Skin epidermis (tissue), 12 donors: ENCODE measurements around the gene BCS1L.
"Not testable (repeated sequence)": the region's sequence is repeated elsewhere in the genome, so short reads cannot be mapped to it uniquely, and the experiment has no call there.

Experiments used
- H3K27ac ChIP-seq, 21 experiments: fragments of 200-600 bp; sonication (generic) in 11 of 21; one replicate each; pipeline ENCODE4 v1.5.0; 2020; ENCODE audit warnings: mild to moderate bottlenecking in 3 of 21, inconsistent platforms in 2 of 21, moderate library complexity in 2 of 21
- H3K4me3 ChIP-seq, 7 experiments: fragments of 200-600 bp; sonication (generic) in 2 of 7; one replicate each; pipeline ENCODE4 v1.5.0; 2020; ENCODE audit warnings: inconsistent platforms in 2 of 7, mild to moderate bottlenecking in 2 of 7, moderate library complexity in 1 of 7

The BCS1L gene

DNA sequence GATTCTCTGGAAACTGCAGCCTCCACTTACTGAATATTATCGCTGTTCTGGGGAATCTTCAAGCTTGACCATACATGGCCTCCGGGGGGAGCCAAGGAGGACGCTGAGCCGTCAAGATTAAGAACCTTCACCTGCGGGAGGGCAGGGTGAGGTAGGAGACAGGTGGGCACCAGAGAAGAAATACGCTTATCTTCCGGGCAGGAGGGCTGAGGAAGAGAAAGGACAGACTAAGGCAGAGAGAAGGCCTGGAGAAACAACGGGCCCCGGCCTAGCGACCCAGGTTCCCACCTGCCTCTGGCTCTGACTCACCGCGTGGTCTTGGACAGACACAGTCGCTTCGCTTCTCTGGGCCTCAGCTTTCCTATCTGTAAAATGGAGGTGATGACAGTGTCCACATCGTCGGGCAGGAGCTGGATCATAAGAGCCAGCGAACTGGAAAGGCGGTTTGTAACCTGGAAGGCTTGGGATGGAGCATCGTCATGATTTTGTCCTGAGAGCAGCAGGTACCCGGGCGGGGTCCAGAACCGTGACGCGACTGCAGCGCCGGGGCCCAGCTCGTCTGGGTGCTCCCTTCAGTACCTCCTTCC is 719 bp upstream of the BCS1L start:
- H3K27ac ChIP-seq = peak overlapping the region in 20 of 21 experiments; percentile 38 to 86 (median 78)
- peak overlapping the region; percentile 63 to 95 (median 84) for H3K4me3 ChIP-seq

DNA sequence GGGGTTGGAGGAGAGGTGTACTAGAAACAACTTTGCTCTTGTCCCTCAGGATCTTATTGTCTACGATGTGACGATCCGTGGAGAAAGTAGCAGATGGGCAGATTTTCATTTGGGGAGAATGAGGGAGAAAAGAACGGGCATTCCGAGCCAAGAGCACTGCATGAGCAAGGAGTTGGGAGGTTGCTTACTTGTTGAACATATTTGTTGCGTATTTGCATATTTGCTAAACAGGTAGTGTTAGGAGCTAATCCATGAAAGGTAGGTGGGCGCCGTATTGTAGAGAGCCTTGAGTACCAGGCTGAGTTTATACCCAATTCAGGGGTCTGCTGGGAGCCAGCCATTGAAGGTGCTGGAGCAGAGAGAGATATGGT is 490 bp downstream of the BCS1L start:
- Histone ChIP-seq H3K4me3 (peak overlapping the region; percentile 63 to 95 (median 84)), H3K27ac (peak overlapping the region in 18 of 21 experiments; percentile 38 to 86 (median 78))

DNA sequence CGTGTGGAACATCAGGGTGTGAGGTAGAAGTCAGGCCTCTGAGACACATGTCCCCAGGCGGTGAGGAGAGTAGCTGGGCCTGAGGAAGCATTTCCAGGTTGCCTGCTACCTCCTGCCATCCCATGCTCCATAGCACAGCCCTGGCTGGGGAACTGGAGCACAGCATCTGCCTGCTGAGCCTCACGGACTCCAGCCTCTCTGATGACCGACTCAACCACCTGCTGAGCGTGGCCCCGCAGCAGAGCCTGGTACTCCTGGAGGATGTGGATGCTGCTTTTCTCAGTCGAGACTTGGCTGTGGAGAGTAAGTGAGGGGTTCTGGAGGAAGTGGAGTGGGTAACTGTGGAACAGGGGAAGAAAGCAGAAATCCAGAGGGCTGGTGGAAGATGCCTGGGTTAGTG is 2.9 kb downstream of the BCS1L start:
- no peak overlapping the region for H3K4me3 ChIP-seq
- H3K27ac ChIP-seq = no peak overlapping the region

DNA sequence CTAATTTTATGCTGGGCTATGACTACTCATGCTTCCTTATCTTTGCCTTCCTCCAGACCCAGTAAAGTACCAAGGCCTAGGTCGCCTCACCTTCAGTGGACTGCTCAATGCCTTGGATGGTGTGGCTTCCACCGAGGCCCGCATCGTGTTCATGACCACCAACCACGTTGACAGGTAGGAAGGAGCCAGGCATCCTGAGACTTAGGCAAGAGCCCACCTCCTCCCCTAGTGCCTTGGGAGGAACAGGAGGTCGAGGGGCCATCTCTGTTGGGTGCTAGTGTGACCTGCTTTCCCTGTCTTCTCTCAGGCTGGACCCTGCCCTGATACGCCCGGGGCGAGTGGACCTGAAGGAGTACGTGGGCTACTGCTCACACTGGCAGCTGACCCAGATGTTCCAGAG is 3.3 kb downstream of the BCS1L start:
- Histone ChIP-seq H3K4me3 (no peak overlapping the region), H3K27ac (no peak overlapping the region)

DNA sequence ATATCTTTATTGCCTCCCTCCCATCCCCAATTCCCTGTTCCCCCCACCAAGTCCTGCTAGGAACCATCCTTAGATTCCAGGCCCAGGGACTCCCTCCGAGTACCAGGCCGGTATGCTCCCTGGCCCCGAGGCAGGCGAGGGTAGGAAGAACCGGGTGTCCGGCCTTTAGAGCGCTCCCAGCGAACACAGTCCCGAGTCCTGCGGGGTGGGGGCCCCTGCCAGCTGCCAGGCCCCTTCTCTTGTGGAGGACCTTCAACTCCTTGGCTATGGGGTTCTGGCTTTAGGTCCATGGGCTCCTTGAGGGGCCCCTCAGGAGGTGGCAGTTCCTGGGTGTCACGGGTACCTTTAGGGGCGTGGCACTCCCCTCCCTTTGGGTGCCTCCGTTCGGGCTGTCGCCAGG is 4.4 kb downstream of the BCS1L start:
- Histone ChIP-seq H3K4me3 (no peak overlapping the region), H3K27ac (no peak overlapping the region)

DNA sequence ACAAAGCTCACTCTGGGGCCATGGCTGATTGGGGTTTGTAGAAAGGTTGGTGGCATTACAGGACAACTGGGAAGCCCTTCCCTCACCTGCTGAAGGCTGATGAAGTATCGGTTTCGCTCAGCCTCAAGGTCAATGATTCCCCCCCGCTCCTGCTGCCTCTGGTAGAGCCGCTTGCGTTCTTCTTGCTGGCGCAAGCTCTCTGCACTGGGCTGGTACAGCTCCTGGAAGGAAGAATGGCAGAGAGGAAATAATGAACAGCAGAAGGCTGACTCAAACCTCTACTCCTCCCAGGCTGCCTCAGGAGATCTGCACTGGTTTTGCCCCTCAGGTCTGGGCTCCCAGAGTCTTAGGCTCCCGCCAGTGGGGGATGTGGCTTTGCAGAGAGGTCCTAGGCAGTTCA is 5.2 kb downstream of the BCS1L start:
- Histone ChIP-seq H3K4me3 (no peak overlapping the region), H3K27ac (no peak overlapping the region)

DNA sequence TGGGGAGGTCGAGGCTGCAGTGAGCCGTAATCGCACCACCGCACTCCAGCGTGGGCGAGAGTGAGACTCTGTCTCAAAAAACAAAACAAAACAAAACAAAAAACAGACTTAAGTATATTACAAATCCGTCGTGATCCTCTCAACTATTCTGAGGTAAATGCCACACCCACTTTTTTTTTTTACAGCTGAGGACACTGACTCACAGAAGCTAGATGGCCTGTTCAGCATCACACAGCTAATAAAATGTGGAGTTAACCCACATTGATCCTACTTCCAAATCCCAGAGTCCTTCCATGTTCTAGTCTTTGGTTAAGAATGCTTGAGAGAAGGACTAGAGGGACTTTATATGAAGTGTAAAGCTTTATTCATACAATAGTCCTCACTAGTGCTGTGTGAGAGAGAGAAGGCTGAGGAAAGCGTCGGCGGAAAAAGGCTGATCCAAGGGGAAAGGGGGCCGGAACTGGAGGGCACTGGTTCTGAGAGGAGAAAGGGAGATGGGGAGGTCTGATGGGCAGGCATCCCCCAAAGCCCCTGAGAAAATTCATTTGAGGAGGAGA is 11.7 kb downstream of the BCS1L start:
- H3K27ac ChIP-seq = peak overlapping the region; percentile 25 to 89 (median 82)
- H3K4me3 ChIP-seq = peak overlapping the region; percentile 57 to 88 (median 63)

DNA sequence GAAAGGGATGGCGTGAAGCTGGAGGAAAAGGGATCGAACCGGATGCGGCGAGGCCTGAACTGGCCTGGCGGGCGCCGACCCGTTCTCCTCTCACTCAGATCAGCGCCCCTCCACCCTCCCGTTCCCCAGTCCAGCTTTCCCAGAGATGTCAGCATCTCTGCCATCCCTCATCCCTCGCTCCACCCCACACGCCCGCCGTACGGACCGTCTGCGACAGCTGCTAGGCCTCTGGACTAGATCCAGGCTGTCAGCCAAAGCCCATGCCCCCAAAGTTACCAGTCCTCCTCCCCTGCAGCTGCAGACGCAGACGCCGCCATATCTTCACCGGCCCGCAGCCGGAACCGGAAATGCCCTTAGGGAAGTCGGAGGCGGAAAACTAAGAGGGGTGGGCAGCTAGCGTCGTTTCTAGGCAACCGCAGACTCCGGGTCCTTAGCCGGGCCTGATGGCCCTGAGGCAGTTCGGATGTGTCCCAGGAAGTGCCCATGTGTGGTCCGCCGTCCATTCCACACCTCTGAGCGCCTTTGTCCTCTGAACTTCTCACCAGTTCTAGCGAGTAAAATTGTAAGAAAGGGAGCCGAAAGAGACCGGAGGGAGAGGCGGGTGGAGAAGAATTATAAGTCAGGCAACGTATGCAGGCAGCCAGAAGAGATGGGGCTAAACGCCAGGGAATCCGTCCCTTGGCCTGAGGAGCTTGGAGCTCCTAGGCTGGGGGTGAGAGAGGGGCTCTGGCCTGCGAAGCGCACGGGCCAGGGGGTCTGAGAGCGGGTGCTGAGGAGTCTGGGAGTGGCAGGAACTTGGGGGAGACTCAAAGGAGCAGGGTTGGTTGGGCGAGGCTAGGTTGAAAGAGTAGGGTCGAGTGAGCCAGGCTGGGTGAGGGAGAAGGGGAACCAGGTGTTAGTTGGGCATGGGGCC is 12.4 kb downstream of the BCS1L start, which contains the start of the genes RNF25 and STK36:
RNF25 (minus strand) TSS at position 349 of the 913 bp plus-strand sequence; CDS start at position 317, 32 bp downstream.
STK36 (plus strand) TSS at position 433 of the 913 bp plus-strand sequence. CDS start 744 bp downstream, outside the sequence.
- Histone ChIP-seq H3K4me3 (peak within 1 kb of the TSS; percentile 57 to 88 (median 63)), H3K27ac (peak within 1 kb of the TSS; percentile 25 to 89 (median 82))

DNA sequence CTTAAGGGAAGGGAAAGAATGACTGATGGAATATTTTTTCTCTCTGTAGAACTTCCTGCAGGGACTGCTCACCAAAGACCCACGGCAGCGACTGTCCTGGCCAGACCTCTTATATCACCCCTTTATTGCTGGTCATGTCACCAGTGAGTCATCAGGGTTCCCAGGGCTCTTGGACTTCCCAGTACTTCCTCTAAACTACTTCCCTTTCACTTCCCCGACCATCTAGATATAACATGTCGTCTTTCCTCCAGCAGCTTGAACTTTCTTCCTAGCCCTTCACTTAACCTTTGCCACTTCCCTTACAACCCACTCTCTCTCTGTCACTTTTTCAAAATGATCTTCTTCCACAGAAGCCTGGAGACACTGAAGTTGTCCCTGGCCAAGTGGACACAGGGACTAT is 19.6 kb downstream of the BCS1L start:
- H3K27ac ChIP-seq = no peak overlapping the region

DNA sequence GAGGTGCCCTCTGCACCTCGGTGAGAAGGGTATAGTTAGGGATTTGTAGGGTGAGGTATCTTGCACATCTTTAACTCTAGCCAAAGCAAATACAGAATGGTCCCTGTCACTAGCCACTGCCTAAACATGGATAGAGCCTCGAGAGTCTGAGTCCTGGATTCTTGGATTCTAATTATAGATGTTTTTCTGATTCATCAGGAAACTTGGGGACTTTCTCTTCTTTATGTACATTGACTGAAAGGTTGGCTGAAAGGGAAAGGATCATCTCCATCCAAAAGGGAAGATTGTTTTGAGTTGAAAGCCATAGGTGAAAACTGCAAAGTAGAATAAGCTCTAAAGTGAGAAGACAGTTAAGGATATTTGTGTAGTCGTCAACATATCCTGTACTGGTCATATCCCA is 20.6 kb downstream of the BCS1L start:
- Histone ChIP-seq H3K4me3 (no peak overlapping the region), H3K27ac (no peak overlapping the region)

More for the DNA sequence above, 19.6 kb downstream of the BCS1L start:
- H3K4me3 ChIP-seq = no peak overlapping the region

DNA sequence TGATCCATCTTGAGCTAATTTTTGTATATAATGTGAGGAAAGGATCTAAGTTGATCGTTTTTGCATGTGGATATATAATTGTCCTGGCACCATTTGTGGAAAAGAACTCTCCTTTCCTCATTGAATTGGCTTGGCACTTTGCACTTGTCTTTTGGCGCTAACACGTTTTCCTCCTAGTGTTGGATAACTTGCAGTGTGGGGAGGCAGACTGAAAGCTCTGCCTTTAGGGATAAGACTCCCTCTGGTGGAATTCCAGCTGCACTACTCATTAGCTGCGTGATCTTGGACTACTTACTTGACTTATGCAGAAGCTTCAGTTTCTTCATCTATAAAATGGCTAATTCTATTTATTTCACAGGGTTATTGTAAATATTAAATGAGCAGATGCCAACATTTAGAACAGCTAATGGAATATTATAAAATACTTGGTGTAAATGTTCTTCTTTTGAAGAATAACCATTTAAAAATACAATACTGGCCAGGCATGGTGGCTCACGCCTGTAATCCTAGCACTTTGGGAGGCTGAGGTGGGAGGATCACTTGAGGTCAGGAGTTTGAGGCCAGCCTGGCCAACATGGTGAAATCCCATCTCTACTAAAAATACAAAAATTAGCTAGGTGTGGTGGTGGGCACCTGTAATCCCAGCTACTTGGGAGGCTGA is 28.0 kb downstream of the BCS1L start:
- not testable (repeated sequence) for H3K27ac ChIP-seq

DNA sequence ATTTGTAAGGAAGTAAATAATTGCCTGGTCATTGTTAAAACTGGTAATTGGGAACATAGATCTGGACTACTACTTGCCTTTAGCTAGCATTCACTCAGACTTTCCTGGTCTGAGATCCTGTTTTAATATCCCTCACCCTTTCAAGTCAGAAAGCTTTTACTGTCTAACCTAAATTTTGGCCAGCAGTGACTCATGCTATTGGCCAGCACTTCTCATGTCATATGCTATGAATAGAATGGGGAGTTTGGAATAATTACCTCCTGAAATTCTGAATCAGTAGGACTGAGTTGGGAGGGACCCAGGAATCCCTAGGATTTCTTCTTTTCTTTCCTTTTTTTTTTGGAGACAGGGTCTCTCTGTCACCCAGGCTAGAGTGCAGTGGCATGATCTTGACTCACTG is 31.8 kb downstream of the BCS1L start:
- no peak overlapping the region for H3K4me3 ChIP-seq
- peak overlapping the region in 1 of 21 experiments; percentile 1 for H3K27ac ChIP-seq

More for the DNA sequence above, 28.0 kb downstream of the BCS1L start:
- not testable (repeated sequence) for H3K4me3 ChIP-seq

DNA sequence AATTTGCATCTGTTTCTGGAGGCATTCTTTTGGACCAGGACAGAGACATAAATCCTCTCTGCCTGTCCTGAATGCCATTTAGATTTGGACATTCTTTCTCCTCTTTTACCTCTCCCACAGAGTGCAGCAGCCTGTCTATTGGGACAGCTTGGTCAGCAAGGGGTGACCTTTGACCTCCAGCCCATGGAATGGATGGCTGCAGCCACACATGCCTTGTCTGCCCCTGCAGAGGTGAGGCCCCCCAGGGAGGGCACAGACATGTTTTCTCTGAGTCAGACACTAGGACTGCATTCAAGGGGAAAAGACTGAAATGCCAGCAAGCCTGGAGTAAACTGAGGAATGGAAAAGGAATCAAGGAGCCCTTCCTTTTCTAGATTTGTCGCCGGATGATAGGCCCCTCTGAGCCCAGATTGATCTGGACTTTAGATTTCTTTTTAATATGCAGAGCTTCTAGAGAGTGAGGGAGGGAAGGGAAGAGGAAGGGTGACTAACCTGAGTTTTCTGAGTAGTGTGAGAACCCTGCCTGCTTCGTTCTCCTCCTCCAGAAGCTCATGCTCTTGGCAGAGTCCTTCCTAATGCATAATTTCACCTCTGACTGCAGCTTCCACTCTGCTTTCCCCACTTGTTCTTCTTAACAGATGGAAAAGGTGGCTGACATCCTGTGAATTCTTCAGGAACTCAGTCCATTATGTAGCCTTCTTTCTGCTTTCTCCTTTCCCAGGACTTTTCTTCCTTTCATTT is 35.1 kb downstream of the BCS1L start:
- Histone ChIP-seq H3K4me3 (no peak overlapping the region), H3K27ac (no peak overlapping the region)

DNA sequence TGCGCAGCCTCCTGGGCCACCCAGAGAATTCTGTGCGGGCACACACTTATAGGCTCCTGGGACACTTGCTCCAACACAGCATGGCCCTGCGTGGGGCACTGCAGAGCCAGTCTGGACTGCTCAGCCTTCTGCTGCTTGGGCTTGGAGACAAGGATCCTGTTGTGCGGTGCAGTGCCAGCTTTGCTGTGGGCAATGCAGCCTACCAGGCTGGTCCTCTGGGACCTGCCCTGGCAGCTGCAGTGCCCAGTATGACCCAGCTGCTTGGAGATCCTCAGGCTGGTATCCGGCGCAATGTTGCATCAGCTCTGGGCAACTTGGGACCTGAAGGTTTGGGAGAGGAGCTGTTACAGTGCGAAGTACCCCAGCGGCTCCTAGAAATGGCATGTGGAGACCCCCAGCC is 39.4 kb downstream of the BCS1L start:
- no peak overlapping the region for H3K27ac ChIP-seq
- H3K4me3 ChIP-seq = no peak overlapping the region

DNA sequence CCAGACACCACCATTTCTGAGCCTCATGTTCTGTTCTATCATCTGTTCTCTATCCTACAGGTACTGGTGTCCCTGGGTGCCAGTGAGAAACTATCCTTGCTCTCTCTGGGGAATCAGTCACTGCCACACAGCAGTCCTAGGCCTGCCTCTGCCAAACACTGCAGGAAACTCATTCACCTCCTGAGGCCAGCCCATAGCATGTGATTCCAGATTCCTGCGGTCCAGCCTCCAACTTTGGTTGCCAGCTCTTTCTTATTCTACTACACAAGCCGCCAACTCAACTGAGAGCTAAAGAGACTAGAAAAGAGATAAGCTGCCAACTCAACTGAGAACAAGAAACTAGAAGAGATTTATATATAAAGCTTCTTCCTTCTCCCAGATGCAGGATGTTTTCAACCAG is 42.3 kb downstream of the BCS1L start:
- H3K4me3 ChIP-seq = no peak overlapping the region
- peak overlapping the region in 1 of 21 experiments; percentile 41 for H3K27ac ChIP-seq

DNA sequence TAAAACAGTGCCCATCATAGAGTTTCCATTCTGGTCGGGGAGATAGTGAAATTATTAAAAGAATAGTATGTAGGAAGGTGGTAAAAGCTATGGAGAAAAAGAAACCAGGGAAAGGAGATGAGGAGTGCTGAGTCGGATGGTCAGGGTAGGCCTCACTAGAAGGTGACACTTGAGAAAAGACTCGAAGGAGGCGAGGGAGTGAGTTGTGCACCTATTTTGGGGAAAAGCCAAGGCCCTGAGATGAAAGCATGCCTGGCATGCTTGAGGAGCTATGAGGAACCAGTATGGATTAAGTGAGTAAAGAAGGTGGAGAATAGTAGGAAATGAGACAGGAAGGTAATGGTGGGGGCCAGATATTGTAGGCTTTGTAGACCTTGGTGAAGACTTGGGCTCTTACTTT is 43.9 kb downstream of the BCS1L start:
- Histone ChIP-seq H3K27ac (no peak overlapping the region), H3K4me3 (no peak overlapping the region)

DNA sequence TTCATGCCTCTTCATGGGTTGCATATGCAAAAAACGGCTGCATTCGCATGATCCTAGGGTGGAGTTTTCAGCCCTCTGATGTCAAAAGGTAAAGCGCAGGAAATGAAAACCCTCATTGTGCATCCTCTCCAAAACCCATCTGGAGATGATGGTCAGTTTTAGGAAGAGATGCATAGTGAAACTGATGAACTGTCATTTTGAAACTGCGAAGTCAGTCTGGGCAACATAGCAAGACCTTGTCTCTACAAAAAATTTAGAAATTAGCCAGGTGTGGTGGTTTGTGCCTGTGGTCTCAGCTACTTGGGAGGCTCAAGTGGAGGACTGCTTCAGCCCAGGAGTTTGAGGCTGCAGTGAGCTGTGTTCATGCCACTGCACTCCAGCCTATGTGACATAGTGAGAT is 48.6 kb downstream of the BCS1L start:
- Histone ChIP-seq H3K27ac (no peak overlapping the region), H3K4me3 (no peak overlapping the region)

DNA sequence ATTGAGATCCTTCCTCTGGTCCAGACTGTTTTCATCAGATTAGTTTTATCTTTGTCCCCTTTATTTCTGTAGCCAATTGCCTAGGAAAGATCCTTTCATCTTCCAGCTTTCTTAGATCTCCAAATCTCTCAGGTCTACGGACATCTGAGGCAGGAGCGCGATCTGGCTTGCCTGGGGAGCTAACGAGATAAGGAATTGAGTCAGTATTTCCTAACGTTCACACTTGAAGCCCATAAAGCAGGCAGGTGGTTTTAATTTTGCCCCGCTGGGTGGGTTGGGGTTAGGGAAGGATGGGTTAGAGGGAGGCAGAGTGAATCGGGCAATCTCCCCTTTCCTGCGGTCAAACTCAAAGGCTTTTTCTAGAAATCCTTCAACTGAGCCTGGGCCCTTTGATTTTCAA is 50.4 kb downstream of the BCS1L start:
- Histone ChIP-seq H3K4me3 (peak overlapping the region in 2 of 7 experiments; percentile 80 to 89), H3K27ac (peak overlapping the region in 2 of 21 experiments; percentile 38 to 86)

DNA sequence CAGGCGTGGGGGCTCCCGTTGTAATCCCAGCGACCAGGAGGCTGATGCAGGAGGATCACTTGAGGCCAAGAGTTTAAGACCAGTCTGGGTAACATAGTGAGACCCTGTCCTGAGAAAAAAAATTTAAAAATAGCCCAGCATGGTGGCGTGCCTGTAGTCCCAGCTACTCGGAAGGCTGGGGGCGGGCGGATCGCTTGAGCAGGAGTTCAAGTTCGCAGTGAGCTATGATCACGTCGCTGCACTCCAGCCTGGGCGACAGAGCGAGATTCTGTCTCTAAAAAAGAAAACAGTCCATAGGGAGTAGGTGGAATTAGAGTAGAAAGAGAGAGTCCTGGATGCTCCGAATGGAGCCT is 50.8 kb downstream of the BCS1L start:
- H3K4me3 ChIP-seq = peak overlapping the region; percentile 59 to 93 (median 88)
- peak overlapping the region in 8 of 21 experiments; percentile 30 to 97 (median 90) for H3K27ac ChIP-seq
